WTC11 (cell line): Measurements from ENCODE around the gene SNRPE. TPM values are rescaled to one million over a fixed set of nuclear protein-coding genes. Genes with fewer than 3 reads are reported as not detected.

ENCODE experiments used
- ATAC-seq: fragments of 200-7000 bp; cut with Tn5 transposase; 2 replicates; pipeline ENCODE4 v1.10.0; 2021; ENCODE audit warnings: mild to moderate bottlenecking, moderate library complexity
- CTCF ChIA-PET: fragments of 300-600 bp; sonication (Branson Sonifier 250); formaldehyde crosslinking; loops from one replicate; lab custom pipeline; 2021; ENCODE audit warnings: antibody characterized with exemption; lab: Charles Lee
- POLR2A ChIA-PET: fragments of 350-600 bp; sonication (Branson Sonifier 250); formaldehyde crosslinking; loops from one replicate; lab custom pipeline; 2021; ENCODE audit warnings: antibody characterized with exemption; lab: Charles Lee
- DNase-seq: peaks from one replicate; pipeline ENCODE4 v3.0.0; 2021; ENCODE audit warnings: low spot score
- H3K27ac Mint-ChIP-seq: 2 replicates; pipeline ENCODE4 v1.8.0; 2021; ENCODE audit warnings: mixed read lengths
- H3K27me3 Mint-ChIP-seq: 2 replicates; pipeline ENCODE4 v1.8.0; 2021; ENCODE audit warnings: low read depth, mild to moderate bottlenecking, moderate library complexity, mixed read lengths
- H3K36me3 Mint-ChIP-seq: 2 replicates; pipeline ENCODE4 v1.8.0; 2021; ENCODE audit warnings: mixed read lengths
- H3K4me1 Mint-ChIP-seq: 2 replicates; pipeline ENCODE4 v1.8.0; 2022; ENCODE audit warnings: mixed read lengths
- H3K4me3 Mint-ChIP-seq: 2 replicates; pipeline ENCODE4 v1.8.0; 2021; ENCODE audit warnings: mild to moderate bottlenecking, moderate library complexity, mixed read lengths
- H3K9me3 Mint-ChIP-seq: 2 replicates; pipeline ENCODE4 v1.8.0; 2021; ENCODE audit warnings: mixed read lengths
- ATF1 ChIP-seq: sonication (generic); formaldehyde crosslinking; IDR thresholded peaks from 2 replicates; pipeline ENCODE4 v1.8.1; 2023; ENCODE audit warnings: mild to moderate bottlenecking, moderate library complexity, missing genetic modification reagents
- CREB1 ChIP-seq: sonication (generic); formaldehyde crosslinking; IDR thresholded peaks from 2 replicates; pipeline ENCODE4 v1.8.0; 2023; ENCODE audit warnings: mild to moderate bottlenecking, missing genetic modification reagents
- CREM ChIP-seq: sonication (generic); formaldehyde crosslinking; IDR thresholded peaks from 2 replicates; pipeline ENCODE4 v1.8.1; 2022; ENCODE audit warnings: mild to moderate bottlenecking, missing genetic modification reagents, moderate library complexity
- ELF4 ChIP-seq: sonication (generic); formaldehyde crosslinking; IDR thresholded peaks from 2 replicates; pipeline ENCODE4 v1.8.1; 2022; ENCODE audit warnings: low read depth, mild to moderate bottlenecking, moderate library complexity, missing genetic modification reagents
- FOXJ3 ChIP-seq: sonication (generic); formaldehyde crosslinking; IDR thresholded peaks from 2 replicates; pipeline ENCODE4 v1.9.0; 2021; ENCODE audit warnings: missing genetic modification reagents, mild to moderate bottlenecking, borderline replicate concordance
- FOXK1 ChIP-seq: sonication (generic); formaldehyde crosslinking; IDR thresholded peaks from 2 replicates; pipeline ENCODE4 v1.8.0; 2022; ENCODE audit warnings: mild to moderate bottlenecking, moderate library complexity, missing genetic modification reagents
- GABPB1 ChIP-seq: sonication (generic); formaldehyde crosslinking; IDR thresholded peaks from 2 replicates; pipeline ENCODE4 v1.8.1; 2023; ENCODE audit warnings: mild to moderate bottlenecking, missing genetic modification reagents
- GRHL2 ChIP-seq: fragments of 250-450 bp; sonication (Bioruptor Pico); IDR thresholded peaks from 2 replicates; pipeline ENCODE4 v1.8.0; 2022; ENCODE audit warnings: mild to moderate bottlenecking, moderate library complexity; ENCODE audit not compliant: insufficient replicate concordance, severe bottlenecking
- HMGA2 ChIP-seq: fragments of 250-450 bp; sonication (Bioruptor Pico); IDR thresholded peaks from 2 replicates; pipeline ENCODE4 v1.4.0; 2021; ENCODE audit warnings: mild to moderate bottlenecking, moderate library complexity
- JUN ChIP-seq: sonication (generic); formaldehyde crosslinking; IDR thresholded peaks from 2 replicates; pipeline ENCODE4 v1.8.0; 2023; ENCODE audit warnings: mild to moderate bottlenecking, missing genetic modification reagents
- KAT7 ChIP-seq: sonication (generic); formaldehyde crosslinking; IDR thresholded peaks from 2 replicates; pipeline ENCODE4 v1.8.1; 2023; ENCODE audit warnings: missing genetic modification reagents, mild to moderate bottlenecking, borderline replicate concordance
- MXD4 ChIP-seq: fragments of 250-450 bp; sonication (Bioruptor Pico); IDR thresholded peaks from 2 replicates; pipeline ENCODE4 v1.8.0; 2021; ENCODE audit warnings: mild to moderate bottlenecking, moderate library complexity, borderline replicate concordance
- NFATC4 ChIP-seq: fragments of 250-450 bp; sonication (Bioruptor Pico); IDR thresholded peaks from 2 replicates; pipeline ENCODE4 v1.9.0; 2021; ENCODE audit warnings: mild to moderate bottlenecking
- PRRX2 ChIP-seq: fragments of 250-450 bp; sonication (Bioruptor Pico); IDR thresholded peaks from 2 replicates; pipeline ENCODE4 v1.8.0; 2021; ENCODE audit warnings: mild to moderate bottlenecking
- RORB ChIP-seq: fragments of 250-450 bp; sonication (Bioruptor Pico); IDR thresholded peaks from 2 replicates; pipeline ENCODE4 v1.9.0; 2021; ENCODE audit warnings: mild to moderate bottlenecking
- ZNF138 ChIP-seq: sonication (generic); formaldehyde crosslinking; conservative IDR thresholded peaks from 2 replicates; pipeline ENCODE4 v1.8.1; 2022; ENCODE audit warnings: mild to moderate bottlenecking, moderate library complexity, missing genetic modification reagents
- ZNF423 ChIP-seq: fragments of 250-450 bp; sonication (Bioruptor Pico); IDR thresholded peaks from 2 replicates; pipeline ENCODE4 v2.1.2; 2022; ENCODE audit warnings: mild to moderate bottlenecking, moderate library complexity
- ZNF671 ChIP-seq: fragments of 250-450 bp; sonication (Bioruptor Pico); IDR thresholded peaks from 2 replicates; pipeline ENCODE4 v1.8.0; 2021; ENCODE audit warnings: mild to moderate bottlenecking
- total RNA-seq: library from RNA; stranded (reverse); gene quantifications from 3 replicates; pipeline ENCODE4 v1.2.3, GENCODE V29; 2021
- TF ChIP-seq, protein P1 (sequence below): sonication (generic); formaldehyde crosslinking; IDR thresholded peaks from 2 replicates; pipeline ENCODE4 v1.8.0; 2023; ENCODE audit warnings: missing genetic modification reagents, mild to moderate bottlenecking, borderline replicate concordance
- TF ChIP-seq, protein P2 (sequence below): fragments of 250-450 bp; sonication (Bioruptor Pico); IDR thresholded peaks from 2 replicates; pipeline ENCODE4 v1.9.0; 2021; ENCODE audit warnings: mild to moderate bottlenecking
- TF ChIP-seq, protein P3 (sequence below): fragments of 200-600 bp; IDR thresholded peaks from 2 replicates; pipeline ENCODE4 v1.8.0; 2022; ENCODE audit warnings: antibody characterized with exemption
- TF ChIP-seq, protein P4 (sequence below): sonication (generic); formaldehyde crosslinking; IDR thresholded peaks from 2 replicates; pipeline ENCODE4 v1.8.1; 2023; ENCODE audit warnings: mild to moderate bottlenecking, missing genetic modification reagents
- TF ChIP-seq, protein P5 (sequence below): sonication (generic); formaldehyde crosslinking; IDR thresholded peaks from 2 replicates; pipeline ENCODE4 v1.8.1; 2023; ENCODE audit warnings: mild to moderate bottlenecking, missing genetic modification reagents, moderate library complexity
- TF ChIP-seq, protein P6 (sequence below): fragments of 250-450 bp; sonication (Bioruptor Pico); IDR thresholded peaks from 2 replicates; pipeline ENCODE4 v2.1.2; 2022; ENCODE audit warnings: mild to moderate bottlenecking, moderate library complexity

Gene SNRPE
- total RNA-seq, 1 experiment from 2014 or later: 260 TPM

DNA sequence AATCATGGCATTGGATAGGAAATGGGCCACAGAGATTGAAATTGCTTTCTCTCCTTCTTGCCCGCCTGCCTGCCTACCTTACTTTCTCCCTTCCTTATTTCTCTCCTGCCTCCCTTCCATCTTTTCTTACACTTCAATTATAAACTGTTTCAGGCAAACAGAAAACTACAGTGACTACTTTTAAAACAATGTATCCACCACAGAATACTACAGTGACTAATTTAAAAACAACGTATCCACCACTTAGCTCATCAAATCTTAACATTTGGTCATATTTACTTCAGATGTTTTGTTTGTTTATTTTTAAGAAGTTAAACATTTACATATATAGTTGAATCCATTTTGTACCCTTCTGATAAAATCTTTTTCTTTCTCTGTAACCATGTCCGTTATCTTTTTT is 54.4 kb downstream of the SNRPE start:
- H3K9me3 Mint-ChIP-seq: no peaks in the 10 kb centered on the region
- H3K4me1 Mint-ChIP-seq: no peaks in the 10 kb centered on the region
- H3K4me3 Mint-ChIP-seq: no peak overlapping the region
- ATAC-seq: no peak
- ChIA-PET POLR2A (interaction anchor here (0.7 kb wide), 2 partner anchors 16 to 228 kb away, joined by 5 to 13 read pairs; no protein-coding TSS in a partner anchor), CTCF (interaction anchor here (0.6 kb wide), 1 partner anchor 236 kb away, joined by 3 read pairs; the partner anchor contains the start of gene ETNK2)
- no peaks in the 10 kb centered on the region for H3K36me3 Mint-ChIP-seq
- no peak for DNase-seq
- no peaks in the 10 kb centered on the region for H3K27me3 Mint-ChIP-seq
- no peak overlapping the region; the same call in 1 of the 2 replicates for H3K27ac Mint-ChIP-seq
- TF ChIP-seq HMGA2 (CRISPR knock-in tag) (no peak), ATF1 (CRISPR knock-in tag) (no peak), GRHL2 (CRISPR knock-in tag) (no peak), FOXK1 (CRISPR knock-in tag) (no peak), GABPB1 (CRISPR knock-in tag) (no peak), CREM (CRISPR knock-in tag) (no peak), CREB1 (CRISPR knock-in tag) (no peak), ZNF671 (CRISPR knock-in tag) (no peak), PRRX2 (CRISPR knock-in tag) (no peak), ZNF423 (no peak), FOXJ3 (no peak), MXD4 (CRISPR knock-in tag) (no peak), JUN (CRISPR knock-in tag) (no peak)
- TF ChIP-seq, protein P1, sequence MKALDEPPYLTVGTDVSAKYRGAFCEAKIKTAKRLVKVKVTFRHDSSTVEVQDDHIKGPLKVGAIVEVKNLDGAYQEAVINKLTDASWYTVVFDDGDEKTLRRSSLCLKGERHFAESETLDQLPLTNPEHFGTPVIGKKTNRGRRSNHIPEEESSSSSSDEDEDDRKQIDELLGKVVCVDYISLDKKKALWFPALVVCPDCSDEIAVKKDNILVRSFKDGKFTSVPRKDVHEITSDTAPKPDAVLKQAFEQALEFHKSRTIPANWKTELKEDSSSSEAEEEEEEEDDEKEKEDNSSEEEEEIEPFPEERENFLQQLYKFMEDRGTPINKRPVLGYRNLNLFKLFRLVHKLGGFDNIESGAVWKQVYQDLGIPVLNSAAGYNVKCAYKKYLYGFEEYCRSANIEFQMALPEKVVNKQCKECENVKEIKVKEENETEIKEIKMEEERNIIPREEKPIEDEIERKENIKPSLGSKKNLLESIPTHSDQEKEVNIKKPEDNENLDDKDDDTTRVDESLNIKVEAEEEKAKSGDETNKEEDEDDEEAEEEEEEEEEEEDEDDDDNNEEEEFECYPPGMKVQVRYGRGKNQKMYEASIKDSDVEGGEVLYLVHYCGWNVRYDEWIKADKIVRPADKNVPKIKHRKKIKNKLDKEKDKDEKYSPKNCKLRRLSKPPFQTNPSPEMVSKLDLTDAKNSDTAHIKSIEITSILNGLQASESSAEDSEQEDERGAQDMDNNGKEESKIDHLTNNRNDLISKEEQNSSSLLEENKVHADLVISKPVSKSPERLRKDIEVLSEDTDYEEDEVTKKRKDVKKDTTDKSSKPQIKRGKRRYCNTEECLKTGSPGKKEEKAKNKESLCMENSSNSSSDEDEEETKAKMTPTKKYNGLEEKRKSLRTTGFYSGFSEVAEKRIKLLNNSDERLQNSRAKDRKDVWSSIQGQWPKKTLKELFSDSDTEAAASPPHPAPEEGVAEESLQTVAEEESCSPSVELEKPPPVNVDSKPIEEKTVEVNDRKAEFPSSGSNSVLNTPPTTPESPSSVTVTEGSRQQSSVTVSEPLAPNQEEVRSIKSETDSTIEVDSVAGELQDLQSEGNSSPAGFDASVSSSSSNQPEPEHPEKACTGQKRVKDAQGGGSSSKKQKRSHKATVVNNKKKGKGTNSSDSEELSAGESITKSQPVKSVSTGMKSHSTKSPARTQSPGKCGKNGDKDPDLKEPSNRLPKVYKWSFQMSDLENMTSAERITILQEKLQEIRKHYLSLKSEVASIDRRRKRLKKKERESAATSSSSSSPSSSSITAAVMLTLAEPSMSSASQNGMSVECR (CRISPR knock-in tag): no peak
- TF ChIP-seq, protein P2, sequence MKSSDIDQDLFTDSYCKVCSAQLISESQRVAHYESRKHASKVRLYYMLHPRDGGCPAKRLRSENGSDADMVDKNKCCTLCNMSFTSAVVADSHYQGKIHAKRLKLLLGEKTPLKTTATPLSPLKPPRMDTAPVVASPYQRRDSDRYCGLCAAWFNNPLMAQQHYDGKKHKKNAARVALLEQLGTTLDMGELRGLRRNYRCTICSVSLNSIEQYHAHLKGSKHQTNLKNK (CRISPR knock-in tag): no peak
- TF ChIP-seq, protein P3, sequence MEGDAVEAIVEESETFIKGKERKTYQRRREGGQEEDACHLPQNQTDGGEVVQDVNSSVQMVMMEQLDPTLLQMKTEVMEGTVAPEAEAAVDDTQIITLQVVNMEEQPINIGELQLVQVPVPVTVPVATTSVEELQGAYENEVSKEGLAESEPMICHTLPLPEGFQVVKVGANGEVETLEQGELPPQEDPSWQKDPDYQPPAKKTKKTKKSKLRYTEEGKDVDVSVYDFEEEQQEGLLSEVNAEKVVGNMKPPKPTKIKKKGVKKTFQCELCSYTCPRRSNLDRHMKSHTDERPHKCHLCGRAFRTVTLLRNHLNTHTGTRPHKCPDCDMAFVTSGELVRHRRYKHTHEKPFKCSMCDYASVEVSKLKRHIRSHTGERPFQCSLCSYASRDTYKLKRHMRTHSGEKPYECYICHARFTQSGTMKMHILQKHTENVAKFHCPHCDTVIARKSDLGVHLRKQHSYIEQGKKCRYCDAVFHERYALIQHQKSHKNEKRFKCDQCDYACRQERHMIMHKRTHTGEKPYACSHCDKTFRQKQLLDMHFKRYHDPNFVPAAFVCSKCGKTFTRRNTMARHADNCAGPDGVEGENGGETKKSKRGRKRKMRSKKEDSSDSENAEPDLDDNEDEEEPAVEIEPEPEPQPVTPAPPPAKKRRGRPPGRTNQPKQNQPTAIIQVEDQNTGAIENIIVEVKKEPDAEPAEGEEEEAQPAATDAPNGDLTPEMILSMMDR: no peak
- TF ChIP-seq, protein P4, sequence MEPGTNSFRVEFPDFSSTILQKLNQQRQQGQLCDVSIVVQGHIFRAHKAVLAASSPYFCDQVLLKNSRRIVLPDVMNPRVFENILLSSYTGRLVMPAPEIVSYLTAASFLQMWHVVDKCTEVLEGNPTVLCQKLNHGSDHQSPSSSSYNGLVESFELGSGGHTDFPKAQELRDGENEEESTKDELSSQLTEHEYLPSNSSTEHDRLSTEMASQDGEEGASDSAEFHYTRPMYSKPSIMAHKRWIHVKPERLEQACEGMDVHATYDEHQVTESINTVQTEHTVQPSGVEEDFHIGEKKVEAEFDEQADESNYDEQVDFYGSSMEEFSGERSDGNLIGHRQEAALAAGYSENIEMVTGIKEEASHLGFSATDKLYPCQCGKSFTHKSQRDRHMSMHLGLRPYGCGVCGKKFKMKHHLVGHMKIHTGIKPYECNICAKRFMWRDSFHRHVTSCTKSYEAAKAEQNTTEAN: no peak
- TF ChIP-seq, all 79 proteins: peak for 0

DNA sequence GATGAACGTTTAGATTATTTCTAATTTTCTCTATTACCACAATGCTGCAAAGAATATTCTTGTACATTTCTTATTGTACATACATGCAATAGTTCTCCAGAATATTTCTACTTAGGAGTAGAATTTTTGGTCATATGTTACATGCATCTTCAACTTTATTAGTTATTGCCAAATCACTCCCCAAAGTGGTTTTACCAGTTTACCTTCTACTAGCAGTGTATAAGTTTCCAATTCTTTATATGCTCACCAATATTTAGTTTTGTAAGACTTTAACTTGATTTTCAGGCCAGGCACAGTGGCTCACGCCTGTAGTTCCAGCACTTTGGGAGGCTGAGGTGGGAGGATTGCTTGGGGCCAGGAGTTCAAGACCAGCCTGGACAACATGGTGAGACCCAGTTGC is 55.4 kb downstream of the SNRPE start:
- no peak overlapping the region for H3K27ac Mint-ChIP-seq
- CTCF ChIA-PET: interaction anchor here (0.6 kb wide), 1 partner anchor 235 kb away, joined by 3 read pairs; the partner anchor contains the start of gene ETNK2
- TF ChIP-seq RORB (CRISPR knock-in tag) (no peak), CREM (CRISPR knock-in tag) (no peak), NFATC4 (CRISPR knock-in tag) (no peak), KAT7 (CRISPR knock-in tag) (no peak), ELF4 (CRISPR knock-in tag) (no peak), ZNF138 (CRISPR knock-in tag) (no peak), FOXK1 (CRISPR knock-in tag) (no peak), GABPB1 (CRISPR knock-in tag) (no peak), FOXJ3 (no peak)
- TF ChIP-seq, protein P5, sequence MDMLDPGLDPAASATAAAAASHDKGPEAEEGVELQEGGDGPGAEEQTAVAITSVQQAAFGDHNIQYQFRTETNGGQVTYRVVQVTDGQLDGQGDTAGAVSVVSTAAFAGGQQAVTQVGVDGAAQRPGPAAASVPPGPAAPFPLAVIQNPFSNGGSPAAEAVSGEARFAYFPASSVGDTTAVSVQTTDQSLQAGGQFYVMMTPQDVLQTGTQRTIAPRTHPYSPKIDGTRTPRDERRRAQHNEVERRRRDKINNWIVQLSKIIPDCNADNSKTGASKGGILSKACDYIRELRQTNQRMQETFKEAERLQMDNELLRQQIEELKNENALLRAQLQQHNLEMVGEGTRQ: no peak
- TF ChIP-seq, protein P3: no peak
- TF ChIP-seq, protein P6, sequence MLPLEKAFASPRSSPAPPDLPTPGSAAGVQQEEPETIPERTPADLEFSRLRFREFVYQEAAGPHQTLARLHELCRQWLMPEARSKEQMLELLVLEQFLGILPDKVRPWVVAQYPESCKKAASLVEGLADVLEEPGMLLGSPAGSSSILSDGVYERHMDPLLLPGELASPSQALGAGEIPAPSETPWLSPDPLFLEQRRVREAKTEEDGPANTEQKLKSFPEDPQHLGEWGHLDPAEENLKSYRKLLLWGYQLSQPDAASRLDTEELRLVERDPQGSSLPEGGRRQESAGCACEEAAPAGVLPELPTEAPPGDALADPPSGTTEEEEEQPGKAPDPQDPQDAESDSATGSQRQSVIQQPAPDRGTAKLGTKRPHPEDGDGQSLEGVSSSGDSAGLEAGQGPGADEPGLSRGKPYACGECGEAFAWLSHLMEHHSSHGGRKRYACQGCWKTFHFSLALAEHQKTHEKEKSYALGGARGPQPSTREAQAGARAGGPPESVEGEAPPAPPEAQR (CRISPR knock-in tag): no peak

More for the DNA sequence above, 55.4 kb downstream of the SNRPE start:
- no peak for DNase-seq
- no peak for ATAC-seq
- no peaks in the 10 kb centered on the region for H3K36me3 Mint-ChIP-seq
- H3K9me3 Mint-ChIP-seq: no peaks in the 10 kb centered on the region
- H3K4me1 Mint-ChIP-seq: no peaks in the 10 kb centered on the region
- no peak overlapping the region for H3K4me3 Mint-ChIP-seq
- no peaks in the 10 kb centered on the region for H3K27me3 Mint-ChIP-seq
- POLR2A ChIA-PET: interaction anchor here (0.7 kb wide), 1 partner anchor 228 kb away, joined by 13 read pairs; no protein-coding TSS in a partner anchor
